GM12874 (cell line): ENCODE results near the gene SLC25A51.

Experiments
- CTCF ChIP-seq: IDR thresholded peaks from 2 replicates; pipeline ENCODE4 v1.5.1; 2011; ENCODE audit warnings: low read depth, mild to moderate bottlenecking, control low read depth, low read length, moderate library complexity; ENCODE audit not compliant: insufficient read depth

The SLC25A51 gene

GRCh38 chr9:37936965-37937364 is 33.0 kb upstream of the SLC25A51 start:
- no peak for TF ChIP-seq CTCF

GRCh38 chr9:37936376-37936775 is 32.4 kb upstream of the SLC25A51 start:
- TF ChIP-seq CTCF: no peak

GRCh38 chr9:37935096-37935495 is 31.2 kb upstream of the SLC25A51 start:
- TF ChIP-seq CTCF: no peak

- TF ChIP-seq CTCF: no peak
Measured at GRCh38 chr9:37931592-37931991, 27.7 kb upstream of the SLC25A51 start.

GRCh38 chr9:37929441-37929895 is 25.5 kb upstream of the SLC25A51 start:
- no peak for TF ChIP-seq CTCF

GRCh38 chr9:37928552-37929430 is 24.9 kb upstream of the SLC25A51 start:
- TF ChIP-seq CTCF: no peak

- no peak for TF ChIP-seq CTCF
Measured at GRCh38 chr9:37927601-37928551, 23.9 kb upstream of the SLC25A51 start.
